ENCODE results near the gene MFRP.
"Not testable (repeated sequence)": the region's sequence is repeated elsewhere in the genome, so short reads cannot be mapped to it uniquely, and the experiment has no call there.

The MFRP gene

DNA sequence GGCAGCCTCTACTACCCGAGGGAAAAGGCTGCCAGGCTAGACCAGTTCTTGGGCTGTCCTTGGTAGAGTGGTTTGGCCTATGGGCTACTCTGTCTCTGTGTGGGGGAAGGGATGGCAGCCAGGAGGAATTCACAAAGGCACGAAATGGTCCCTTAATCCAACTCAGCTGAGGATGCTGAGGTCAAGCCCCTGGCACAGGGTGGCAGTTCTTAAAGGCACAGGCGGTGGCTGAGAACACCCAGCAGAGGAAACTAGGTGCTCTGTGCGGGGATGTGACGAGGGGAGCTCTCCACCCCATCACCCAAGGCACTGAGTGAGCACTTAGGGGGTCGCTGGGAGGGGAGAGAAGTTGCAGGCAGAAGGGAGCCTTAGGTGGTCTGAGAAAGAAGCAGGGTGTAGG lies at the start of gene MFRP:
TSS of gene MFRP (minus strand) at position 101 of the 400 bp plus-strand sequence. CDS start 192 bp downstream, outside the sequence.
- TF ChIP-seq, protein P1, sequence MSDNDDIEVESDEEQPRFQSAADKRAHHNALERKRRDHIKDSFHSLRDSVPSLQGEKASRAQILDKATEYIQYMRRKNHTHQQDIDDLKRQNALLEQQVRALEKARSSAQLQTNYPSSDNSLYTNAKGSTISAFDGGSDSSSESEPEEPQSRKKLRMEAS (IDR thresholded peaks at IDR 0.05; ENCODE audit: low read depth, low read length), result no peak
- DNase-seq (ENCODE audit: low read depth), result no peak
- H3K4me3 ChIP-seq (ENCODE audit: low read depth, low read length), result no peak within 1 kb of the TSS

DNA sequence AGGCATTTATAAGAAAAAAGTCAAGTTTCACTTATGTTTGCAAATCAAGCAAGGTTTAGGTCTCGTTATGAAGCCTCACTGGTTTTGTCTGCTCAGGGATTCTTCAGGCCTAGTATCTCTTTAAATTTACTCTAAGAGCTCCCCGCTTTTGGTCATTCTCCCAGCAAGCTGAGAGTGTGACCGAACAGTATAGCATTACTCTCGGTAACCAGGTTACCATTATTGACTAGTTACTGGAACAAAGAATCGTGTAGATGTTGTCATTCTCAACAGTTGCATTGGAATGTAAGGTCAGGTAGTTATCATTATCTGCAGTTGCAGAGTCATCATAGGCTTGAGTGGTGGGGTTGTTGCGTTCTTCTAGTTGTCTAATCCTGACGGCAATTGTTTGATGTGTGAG lies 44.8 kb upstream of the MFRP start:
- H3K4me3 ChIP-seq (ENCODE audit: low read depth, low read length), result no peak overlapping the region
- TF ChIP-seq, protein P1 (IDR thresholded peaks at IDR 0.05; ENCODE audit: low read depth, low read length), result no peak
- no peak for TF ChIP-seq MYC (IDR thresholded peaks at IDR 0.05; ENCODE audit: low read depth, low read length)
- TF ChIP-seq, protein P2, sequence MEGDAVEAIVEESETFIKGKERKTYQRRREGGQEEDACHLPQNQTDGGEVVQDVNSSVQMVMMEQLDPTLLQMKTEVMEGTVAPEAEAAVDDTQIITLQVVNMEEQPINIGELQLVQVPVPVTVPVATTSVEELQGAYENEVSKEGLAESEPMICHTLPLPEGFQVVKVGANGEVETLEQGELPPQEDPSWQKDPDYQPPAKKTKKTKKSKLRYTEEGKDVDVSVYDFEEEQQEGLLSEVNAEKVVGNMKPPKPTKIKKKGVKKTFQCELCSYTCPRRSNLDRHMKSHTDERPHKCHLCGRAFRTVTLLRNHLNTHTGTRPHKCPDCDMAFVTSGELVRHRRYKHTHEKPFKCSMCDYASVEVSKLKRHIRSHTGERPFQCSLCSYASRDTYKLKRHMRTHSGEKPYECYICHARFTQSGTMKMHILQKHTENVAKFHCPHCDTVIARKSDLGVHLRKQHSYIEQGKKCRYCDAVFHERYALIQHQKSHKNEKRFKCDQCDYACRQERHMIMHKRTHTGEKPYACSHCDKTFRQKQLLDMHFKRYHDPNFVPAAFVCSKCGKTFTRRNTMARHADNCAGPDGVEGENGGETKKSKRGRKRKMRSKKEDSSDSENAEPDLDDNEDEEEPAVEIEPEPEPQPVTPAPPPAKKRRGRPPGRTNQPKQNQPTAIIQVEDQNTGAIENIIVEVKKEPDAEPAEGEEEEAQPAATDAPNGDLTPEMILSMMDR (IDR thresholded peaks at IDR 0.05; ENCODE audit: low read depth, low read length), result no peak
- TF ChIP-seq POLR2A (IDR thresholded peaks at IDR 0.05; ENCODE audit: extremely low read depth, insufficient read length), result no peak
- no peak for DNase-seq (ENCODE audit: low read depth)

DNA sequence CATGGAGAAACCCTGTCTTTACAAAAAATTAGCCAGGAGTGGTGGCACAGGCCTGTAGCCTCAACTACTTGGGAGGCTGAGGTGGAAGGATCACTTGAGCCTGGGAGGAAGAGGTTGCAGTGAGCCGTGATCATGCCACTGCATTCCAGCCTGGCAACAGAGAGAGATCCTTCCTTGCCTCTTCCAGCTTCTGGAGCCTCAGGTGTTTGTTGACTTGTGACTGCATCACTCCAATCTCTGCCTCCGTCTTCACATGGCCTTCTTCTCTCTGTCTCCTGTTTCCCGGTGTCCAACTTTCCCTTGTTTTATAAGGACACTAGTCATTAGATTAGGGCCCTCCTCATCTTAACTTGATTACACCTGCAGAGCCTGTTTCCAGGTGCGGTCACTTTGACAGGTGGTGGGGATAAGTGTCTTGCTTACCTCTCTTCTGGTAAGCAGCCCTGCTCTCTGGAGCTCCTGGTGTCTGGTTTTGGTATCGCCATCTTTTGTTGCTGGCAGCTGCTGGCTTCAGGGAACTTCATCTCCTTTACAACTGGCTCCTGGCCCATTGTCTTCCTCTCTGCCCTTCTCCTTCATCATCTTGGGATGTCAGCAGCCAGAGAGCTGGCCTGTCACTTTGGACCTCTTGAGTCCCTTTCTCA lies 43.2 kb upstream of the MFRP start:
- H3K4me3 ChIP-seq (ENCODE audit: low read depth, low read length), result no peak overlapping the region
- TF ChIP-seq, protein P2 (IDR thresholded peaks at IDR 0.05; ENCODE audit: low read depth, low read length), result peak; percentile 50
- TF ChIP-seq, protein P1 (IDR thresholded peaks at IDR 0.05; ENCODE audit: low read depth, low read length), result no peak
- TF ChIP-seq POLR2A (IDR thresholded peaks at IDR 0.05; ENCODE audit: extremely low read depth, insufficient read length), result no peak
- no peak for DNase-seq (ENCODE audit: low read depth)

DNA sequence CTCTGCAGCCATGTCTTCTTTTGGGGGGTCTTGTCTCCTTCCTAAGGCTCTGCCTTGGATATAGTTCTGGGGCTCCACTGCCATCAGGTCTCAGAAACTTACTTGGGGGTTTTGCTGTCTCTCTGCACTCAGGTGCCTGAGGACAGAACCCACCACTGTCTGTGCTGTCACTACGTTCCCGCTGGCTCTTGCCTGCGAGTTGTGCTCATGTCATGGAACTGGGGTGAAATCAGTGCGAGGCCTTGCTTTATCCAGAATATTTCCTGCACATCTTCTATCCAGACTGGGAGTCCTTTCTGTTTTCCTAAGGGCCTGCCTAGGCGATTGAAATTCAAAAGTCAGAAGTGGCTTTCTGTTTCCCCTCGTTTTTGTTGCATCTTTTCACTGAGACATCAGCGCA lies 41.6 kb upstream of the MFRP start:
- TF ChIP-seq MYC (IDR thresholded peaks at IDR 0.05; ENCODE audit: low read depth, low read length) (no peak), POLR2A (IDR thresholded peaks at IDR 0.05; ENCODE audit: extremely low read depth, insufficient read length) (no peak)
- TF ChIP-seq, protein P2 (IDR thresholded peaks at IDR 0.05; ENCODE audit: low read depth, low read length), result no peak
- TF ChIP-seq, protein P1 (IDR thresholded peaks at IDR 0.05; ENCODE audit: low read depth, low read length), result no peak
- no peak overlapping the region for H3K4me3 ChIP-seq (ENCODE audit: low read depth, low read length)
- DNase-seq (ENCODE audit: low read depth), result no peak

DNA sequence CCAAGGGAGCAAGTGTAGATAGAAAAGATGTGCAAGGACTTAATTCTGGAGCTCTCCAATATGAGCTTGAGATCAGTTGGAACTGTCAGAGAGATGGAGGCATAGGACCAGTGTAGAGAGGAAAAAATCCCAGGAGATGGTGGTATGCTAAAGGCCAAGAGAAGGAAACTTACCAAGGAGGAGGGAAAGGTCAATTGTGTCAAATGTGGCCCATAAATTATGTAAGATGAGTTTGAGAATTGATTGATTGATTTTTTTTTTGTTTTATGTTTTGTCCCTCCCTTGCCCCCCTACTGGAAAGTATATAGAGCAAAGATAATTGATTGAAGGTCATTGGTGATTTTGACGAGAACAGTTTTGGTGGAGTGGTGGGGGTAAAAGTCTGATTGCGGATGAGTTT lies 37.8 kb upstream of the MFRP start:
- H3K4me3 ChIP-seq (ENCODE audit: low read depth, low read length), result no peak overlapping the region

DNA sequence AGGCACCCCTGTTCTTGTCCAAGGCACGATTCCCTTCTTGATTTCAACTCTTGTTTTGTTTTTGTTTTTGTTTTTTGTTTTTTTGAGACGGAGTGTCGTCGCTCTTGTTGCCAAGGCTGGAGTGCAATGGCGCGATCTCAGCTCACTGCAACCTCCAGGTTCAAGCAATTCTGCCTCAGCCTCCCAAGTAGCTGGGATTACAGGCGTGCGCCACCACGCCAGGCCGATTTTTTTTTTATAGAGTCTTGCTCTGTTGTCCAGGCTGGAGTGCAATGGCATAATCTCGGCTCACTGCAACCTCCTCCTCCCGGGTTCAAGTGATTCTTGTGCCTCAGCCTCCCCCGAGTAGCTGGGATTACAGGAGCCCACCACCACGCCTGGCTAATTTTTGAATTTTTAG lies 36.0 kb upstream of the MFRP start:
- DNase-seq (ENCODE audit: low read depth); H3K4me3 ChIP-seq (ENCODE audit: low read depth, low read length): not testable (repeated sequence)

More for the DNA sequence above, 37.8 kb upstream of the MFRP start:
- no peak for DNase-seq (ENCODE audit: low read depth)
- TF ChIP-seq, protein P1 (IDR thresholded peaks at IDR 0.05; ENCODE audit: low read depth, low read length), result no peak
- TF ChIP-seq MYC (IDR thresholded peaks at IDR 0.05; ENCODE audit: low read depth, low read length), result no peak

DNA sequence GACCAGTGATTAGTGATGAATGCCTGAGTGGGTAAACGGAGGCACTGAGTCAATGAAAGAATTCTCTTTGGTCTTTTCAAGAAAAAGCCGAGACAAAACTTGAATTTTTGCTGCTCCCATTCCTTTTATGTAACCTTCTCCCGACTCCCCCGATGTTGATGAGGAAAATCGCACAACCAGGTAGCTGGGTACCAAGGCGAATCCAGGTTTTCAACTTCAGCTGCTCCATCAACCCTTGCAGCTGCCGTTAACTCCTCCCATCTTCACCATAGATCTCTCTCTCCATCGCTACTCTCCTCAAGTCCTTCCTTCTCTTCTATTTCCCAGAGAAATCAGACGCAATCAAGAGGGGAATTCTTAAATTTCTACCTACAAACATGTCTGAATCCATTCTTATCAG lies 35.6 kb upstream of the MFRP start:
- TF ChIP-seq POLR2A (IDR thresholded peaks at IDR 0.05; ENCODE audit: extremely low read depth, insufficient read length) (no peak), MYC (IDR thresholded peaks at IDR 0.05; ENCODE audit: low read depth, low read length) (no peak)
- TF ChIP-seq, protein P2 (IDR thresholded peaks at IDR 0.05; ENCODE audit: low read depth, low read length), result no peak
- TF ChIP-seq, protein P1 (IDR thresholded peaks at IDR 0.05; ENCODE audit: low read depth, low read length), result no peak
- H3K4me3 ChIP-seq (ENCODE audit: low read depth, low read length), result peak overlapping the region; percentile 64
- no peak for DNase-seq (ENCODE audit: low read depth)

Measured in NB4 (cell line).